Endothelial cell (in vitro differentiated cells): Measurements from ENCODE around the gene FAM209A. TPM values are rescaled to one million over a fixed set of nuclear protein-coding genes. Genes with fewer than 3 reads are reported as not detected.
A peak's percentile ranks its signal among the peaks of the same experiment; 100 is the strongest.

ENCODE experiments used
- DNase-seq: peaks from one replicate; pipeline ENCODE4 v3.0.0; 2021; ENCODE audit warnings: low spot score
- H3K27ac Mint-ChIP-seq: one replicate; pipeline ENCODE4 v1.8.0; 2021; ENCODE audit warnings: mixed read lengths, inconsistent platforms; ENCODE audit not compliant: unreplicated experiment
- H3K27me3 Mint-ChIP-seq: one replicate; pipeline ENCODE4 v1.8.0; 2021; ENCODE audit warnings: mild to moderate bottlenecking, moderate library complexity, mixed read lengths, inconsistent platforms; ENCODE audit not compliant: unreplicated experiment
- H3K36me3 Mint-ChIP-seq: one replicate; pipeline ENCODE4 v1.8.0; 2021; ENCODE audit warnings: mild to moderate bottlenecking, low read depth, mixed read lengths, inconsistent platforms; ENCODE audit not compliant: unreplicated experiment
- H3K4me1 Mint-ChIP-seq: one replicate; pipeline ENCODE4 v1.8.0; 2021; ENCODE audit warnings: mild to moderate bottlenecking, mixed read lengths, inconsistent platforms; ENCODE audit not compliant: unreplicated experiment
- H3K4me3 Mint-ChIP-seq: one replicate; pipeline ENCODE4 v1.8.0; 2021; ENCODE audit warnings: mild to moderate bottlenecking, mixed read lengths, inconsistent platforms; ENCODE audit not compliant: unreplicated experiment
- H3K9me3 Mint-ChIP-seq: one replicate; pipeline ENCODE4 v1.8.0; 2021; ENCODE audit warnings: mixed read lengths, inconsistent platforms; ENCODE audit not compliant: unreplicated experiment
- total RNA-seq: library from RNA; stranded (reverse); fragmentation: NEBNext Ultra II Directional; extraction: Animal tissue kit (Norgen Biotek cat#: 25700); gene quantifications from one replicate; pipeline ENCODE4 v1.2.1, GENCODE V29; 2021; ENCODE audit not compliant: unreplicated experiment
- TF ChIP-seq, protein P1 (sequence below): fragments of 200-600 bp; sonication (generic); IDR thresholded peaks from one replicate; pipeline ENCODE4 v1.5.0; 2021; ENCODE audit warnings: antibody characterized with exemption; ENCODE audit not compliant: unreplicated experiment

Gene FAM209A
- total RNA-seq, 1 donor from 2014 or later = 0.36 TPM

DNA sequence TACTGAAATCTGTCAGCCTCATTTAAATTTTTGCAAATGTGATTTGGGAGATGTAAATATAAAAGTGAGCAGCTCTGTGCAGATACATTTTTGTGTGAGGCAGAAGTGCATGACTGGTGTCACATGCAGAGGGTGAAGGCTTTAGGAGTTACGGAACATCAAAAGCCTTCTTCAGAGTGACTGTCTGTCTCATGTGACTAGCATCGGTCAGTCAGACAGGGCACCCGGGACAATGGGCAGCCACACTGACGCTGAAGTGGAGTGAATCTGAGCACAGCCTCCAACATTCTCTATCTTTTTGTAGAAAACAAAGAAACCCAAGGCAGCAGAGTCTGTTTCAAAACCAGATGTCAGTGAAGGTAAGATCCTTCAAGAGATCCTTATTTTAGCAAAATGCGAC lies 7.9 kb upstream of the FAM209A start:
- Mint-ChIP-seq H3K27ac (no peak overlapping the region), H3K27me3 (no peaks in the 10 kb centered on the region), H3K9me3 (peaks cover 12% of the 10 kb centered on the region), H3K36me3 (peaks cover 51% of the 10 kb centered on the region), H3K4me1 (no peaks in the 10 kb centered on the region), H3K4me3 (no peak overlapping the region)
- no peak for DNase-seq
- TF ChIP-seq, protein P1, sequence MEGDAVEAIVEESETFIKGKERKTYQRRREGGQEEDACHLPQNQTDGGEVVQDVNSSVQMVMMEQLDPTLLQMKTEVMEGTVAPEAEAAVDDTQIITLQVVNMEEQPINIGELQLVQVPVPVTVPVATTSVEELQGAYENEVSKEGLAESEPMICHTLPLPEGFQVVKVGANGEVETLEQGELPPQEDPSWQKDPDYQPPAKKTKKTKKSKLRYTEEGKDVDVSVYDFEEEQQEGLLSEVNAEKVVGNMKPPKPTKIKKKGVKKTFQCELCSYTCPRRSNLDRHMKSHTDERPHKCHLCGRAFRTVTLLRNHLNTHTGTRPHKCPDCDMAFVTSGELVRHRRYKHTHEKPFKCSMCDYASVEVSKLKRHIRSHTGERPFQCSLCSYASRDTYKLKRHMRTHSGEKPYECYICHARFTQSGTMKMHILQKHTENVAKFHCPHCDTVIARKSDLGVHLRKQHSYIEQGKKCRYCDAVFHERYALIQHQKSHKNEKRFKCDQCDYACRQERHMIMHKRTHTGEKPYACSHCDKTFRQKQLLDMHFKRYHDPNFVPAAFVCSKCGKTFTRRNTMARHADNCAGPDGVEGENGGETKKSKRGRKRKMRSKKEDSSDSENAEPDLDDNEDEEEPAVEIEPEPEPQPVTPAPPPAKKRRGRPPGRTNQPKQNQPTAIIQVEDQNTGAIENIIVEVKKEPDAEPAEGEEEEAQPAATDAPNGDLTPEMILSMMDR = no peak

DNA sequence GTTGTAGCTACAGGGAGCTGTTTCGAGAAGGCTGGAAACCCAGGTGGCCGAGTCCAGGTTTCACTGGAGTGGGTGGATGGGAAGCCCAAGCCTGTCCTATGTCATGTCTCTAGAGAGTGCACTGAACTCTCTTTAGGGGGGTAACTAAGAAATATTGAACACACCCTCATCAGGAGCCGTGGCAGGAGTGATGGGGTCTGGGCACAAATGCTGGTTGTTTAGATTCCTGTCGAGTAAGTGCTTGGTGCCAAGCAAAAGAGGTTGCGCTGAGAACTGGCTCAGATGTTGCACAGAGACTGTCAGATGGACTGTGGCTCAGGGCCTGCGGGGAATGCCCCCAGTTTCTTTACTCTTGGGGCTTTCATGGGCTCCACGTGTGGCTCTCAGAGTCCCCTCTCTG lies 7.3 kb upstream of the FAM209A start:
- Mint-ChIP-seq H3K27me3 (no peaks in the 10 kb centered on the region), H3K36me3 (peaks cover 52% of the 10 kb centered on the region), H3K27ac (no peak overlapping the region), H3K4me3 (no peak overlapping the region), H3K4me1 (no peaks in the 10 kb centered on the region), H3K9me3 (peaks cover 12% of the 10 kb centered on the region)
- no peak for DNase-seq
- TF ChIP-seq, protein P1 = no peak

DNA sequence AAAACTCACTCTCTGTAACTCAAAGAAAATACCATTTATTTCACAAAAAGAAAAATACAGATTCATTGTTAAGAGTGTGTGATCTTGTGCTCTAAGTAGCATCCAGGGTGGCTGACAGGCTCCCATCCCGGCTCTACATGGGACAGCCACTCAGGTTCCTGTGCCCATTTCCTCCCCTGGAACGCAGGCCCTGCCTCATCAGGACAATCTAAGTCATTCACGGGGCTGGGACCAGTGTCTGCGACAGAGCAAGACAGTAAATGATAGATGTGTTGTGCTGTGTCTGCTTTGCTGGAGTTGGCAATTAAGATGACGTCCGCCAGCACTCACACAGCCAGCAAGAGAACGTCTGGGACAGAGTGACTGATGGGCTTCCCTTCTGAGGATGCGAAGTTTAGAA lies 6.9 kb upstream of the FAM209A start:
- no peak overlapping the region for H3K27ac Mint-ChIP-seq
- no peaks in the 10 kb centered on the region for H3K27me3 Mint-ChIP-seq
- no peak for DNase-seq
- no peak overlapping the region for H3K4me3 Mint-ChIP-seq
- H3K4me1 Mint-ChIP-seq = no peaks in the 10 kb centered on the region
- peaks cover 12% of the 10 kb centered on the region for H3K9me3 Mint-ChIP-seq
- peaks cover 50% of the 10 kb centered on the region for H3K36me3 Mint-ChIP-seq
- TF ChIP-seq, protein P1 = no peak

DNA sequence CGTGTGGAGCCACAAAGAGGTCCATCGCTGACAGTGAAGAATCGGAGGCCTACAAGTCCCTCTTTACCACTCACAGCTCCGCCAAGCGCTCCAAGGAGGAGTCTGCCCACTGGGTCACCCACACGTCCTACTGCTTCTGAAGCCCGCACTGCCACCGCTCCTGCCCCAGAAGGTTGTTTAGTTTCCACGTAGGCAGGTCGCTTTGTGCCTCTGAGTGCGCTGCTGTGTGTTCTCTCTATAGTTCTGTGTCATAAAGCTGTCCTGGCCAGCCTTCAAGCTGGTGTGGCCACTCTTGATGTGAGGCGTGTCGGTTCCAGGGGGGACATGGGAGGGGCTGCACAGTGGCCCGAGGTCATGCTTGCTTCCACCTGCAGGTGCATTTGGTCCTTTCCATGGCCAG lies 6.4 kb upstream of the FAM209A start:
- peak overlapping the region; percentile 67 for H3K4me3 Mint-ChIP-seq
- no peaks in the 10 kb centered on the region for H3K27me3 Mint-ChIP-seq
- H3K36me3 Mint-ChIP-seq = peaks cover 45% of the 10 kb centered on the region
- H3K4me1 Mint-ChIP-seq = no peaks in the 10 kb centered on the region
- peaks cover 12% of the 10 kb centered on the region for H3K9me3 Mint-ChIP-seq
- H3K27ac Mint-ChIP-seq = no peak overlapping the region
- TF ChIP-seq, protein P1 = no peak
- no peak for DNase-seq

DNA sequence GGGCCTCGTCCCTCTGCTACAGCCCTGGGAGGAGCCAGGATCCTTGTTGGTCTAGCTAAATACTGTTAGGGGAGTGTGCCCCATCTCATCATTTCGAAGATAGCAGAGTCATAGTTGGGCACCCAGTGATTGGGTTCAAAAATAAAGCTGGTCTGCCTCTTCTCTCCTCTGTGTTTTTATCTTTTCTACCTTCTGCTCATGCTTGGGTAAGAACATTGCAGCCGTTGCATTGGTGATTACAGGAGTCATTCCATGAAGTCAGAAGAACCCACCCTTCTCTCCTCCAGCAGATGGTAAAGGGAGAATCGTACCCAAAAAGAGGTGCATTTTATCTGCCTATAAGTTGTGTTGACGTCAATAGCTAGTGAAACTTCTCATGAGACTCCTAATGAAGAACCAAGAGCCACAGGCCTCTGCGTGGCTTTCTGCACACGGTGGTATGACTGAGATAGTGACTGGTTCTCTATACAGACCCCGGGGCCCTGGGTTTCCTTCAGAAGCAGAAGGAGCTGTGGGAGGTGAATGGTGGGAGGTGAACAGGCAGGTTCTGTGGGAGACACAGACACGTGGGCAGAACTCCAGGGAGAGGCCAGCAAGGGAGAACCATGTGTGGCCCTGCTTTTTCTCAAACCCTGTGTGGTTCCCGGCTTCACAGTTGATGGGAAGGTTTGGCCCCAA lies 5.7 kb upstream of the FAM209A start:
- Mint-ChIP-seq H3K4me1 (no peaks in the 10 kb centered on the region), H3K4me3 (peak overlapping the region; percentile 37), H3K27me3 (no peaks in the 10 kb centered on the region), H3K9me3 (peaks cover 12% of the 10 kb centered on the region), H3K36me3 (peaks cover 44% of the 10 kb centered on the region), H3K27ac (no peak overlapping the region)
- no peak for DNase-seq
- TF ChIP-seq, protein P1 = no peak
